ENCODE results near the gene VWA3A.

GRCh38 chr16:22191532-22192260, 99.4 kb downstream of the VWA3A start:
- TF ChIP-seq, protein P1, sequence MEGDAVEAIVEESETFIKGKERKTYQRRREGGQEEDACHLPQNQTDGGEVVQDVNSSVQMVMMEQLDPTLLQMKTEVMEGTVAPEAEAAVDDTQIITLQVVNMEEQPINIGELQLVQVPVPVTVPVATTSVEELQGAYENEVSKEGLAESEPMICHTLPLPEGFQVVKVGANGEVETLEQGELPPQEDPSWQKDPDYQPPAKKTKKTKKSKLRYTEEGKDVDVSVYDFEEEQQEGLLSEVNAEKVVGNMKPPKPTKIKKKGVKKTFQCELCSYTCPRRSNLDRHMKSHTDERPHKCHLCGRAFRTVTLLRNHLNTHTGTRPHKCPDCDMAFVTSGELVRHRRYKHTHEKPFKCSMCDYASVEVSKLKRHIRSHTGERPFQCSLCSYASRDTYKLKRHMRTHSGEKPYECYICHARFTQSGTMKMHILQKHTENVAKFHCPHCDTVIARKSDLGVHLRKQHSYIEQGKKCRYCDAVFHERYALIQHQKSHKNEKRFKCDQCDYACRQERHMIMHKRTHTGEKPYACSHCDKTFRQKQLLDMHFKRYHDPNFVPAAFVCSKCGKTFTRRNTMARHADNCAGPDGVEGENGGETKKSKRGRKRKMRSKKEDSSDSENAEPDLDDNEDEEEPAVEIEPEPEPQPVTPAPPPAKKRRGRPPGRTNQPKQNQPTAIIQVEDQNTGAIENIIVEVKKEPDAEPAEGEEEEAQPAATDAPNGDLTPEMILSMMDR (IDR thresholded peaks at IDR 0.05; ENCODE audit: borderline replicate concordance, extremely low read depth, low read length, poor library complexity, severe bottlenecking): no peak
- TF ChIP-seq EZH2 (IDR thresholded peaks at IDR 0.05; ENCODE audit: borderline replicate concordance, low read depth, low read length, severe bottlenecking): no peak

Measured in DND-41 (cell line).